GM23248 (cell line): Measurements from ENCODE around the gene NEUROD2.

Experiments used
- EZH2 ChIP-seq: fragments of 200-600 bp; sonication (generic); IDR thresholded peaks from 2 replicates; pipeline ENCODE4 v1.6.1; 2018; ENCODE audit warnings: antibody characterized with exemption, mild to moderate bottlenecking; ENCODE audit not compliant: insufficient read depth, poor library complexity, severe bottlenecking
- EZH2phosphoT487 ChIP-seq: fragments of 200-600 bp; sonication (generic); IDR thresholded peaks from 2 replicates; pipeline ENCODE4 v1.6.1; 2018; ENCODE audit warnings: antibody characterized with exemption, moderate library complexity, mild to moderate bottlenecking, low read depth; ENCODE audit not compliant: insufficient read depth

DNA sequence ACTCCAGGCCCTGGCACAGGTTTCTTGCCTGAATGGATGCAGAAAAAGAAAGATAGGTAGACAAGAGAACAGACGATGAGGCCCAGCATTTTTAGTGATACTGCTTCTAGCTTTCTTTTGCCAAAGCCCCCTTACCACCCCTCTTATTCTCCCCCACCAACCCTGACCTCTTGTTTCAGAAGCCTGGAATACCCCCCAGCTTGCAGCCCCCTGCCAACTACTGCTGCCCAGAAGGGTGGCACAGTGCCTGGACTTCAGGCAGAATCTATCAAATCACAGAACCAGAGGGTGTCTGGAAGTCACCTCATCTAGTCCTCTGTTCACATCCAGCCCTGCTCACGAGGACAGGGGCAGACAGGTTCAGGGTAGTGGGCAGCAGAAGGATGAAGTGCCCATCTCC, 35.6 kb downstream of the NEUROD2 start:
- no peak for TF ChIP-seq EZH2
- TF ChIP-seq EZH2phosphoT487: no peak
